ENCODE data around the gene ZNF212. TPM values are rescaled to one million over a fixed set of nuclear protein-coding genes. Genes with fewer than 3 reads are reported as not detected.
A peak's percentile ranks its signal among the peaks of the same experiment; 100 is the strongest.

Gene ZNF212
- polyA plus RNA-seq, 1 of the 3 experiments (the other 2 are of a cell fraction): 11.5 TPM

DNA sequence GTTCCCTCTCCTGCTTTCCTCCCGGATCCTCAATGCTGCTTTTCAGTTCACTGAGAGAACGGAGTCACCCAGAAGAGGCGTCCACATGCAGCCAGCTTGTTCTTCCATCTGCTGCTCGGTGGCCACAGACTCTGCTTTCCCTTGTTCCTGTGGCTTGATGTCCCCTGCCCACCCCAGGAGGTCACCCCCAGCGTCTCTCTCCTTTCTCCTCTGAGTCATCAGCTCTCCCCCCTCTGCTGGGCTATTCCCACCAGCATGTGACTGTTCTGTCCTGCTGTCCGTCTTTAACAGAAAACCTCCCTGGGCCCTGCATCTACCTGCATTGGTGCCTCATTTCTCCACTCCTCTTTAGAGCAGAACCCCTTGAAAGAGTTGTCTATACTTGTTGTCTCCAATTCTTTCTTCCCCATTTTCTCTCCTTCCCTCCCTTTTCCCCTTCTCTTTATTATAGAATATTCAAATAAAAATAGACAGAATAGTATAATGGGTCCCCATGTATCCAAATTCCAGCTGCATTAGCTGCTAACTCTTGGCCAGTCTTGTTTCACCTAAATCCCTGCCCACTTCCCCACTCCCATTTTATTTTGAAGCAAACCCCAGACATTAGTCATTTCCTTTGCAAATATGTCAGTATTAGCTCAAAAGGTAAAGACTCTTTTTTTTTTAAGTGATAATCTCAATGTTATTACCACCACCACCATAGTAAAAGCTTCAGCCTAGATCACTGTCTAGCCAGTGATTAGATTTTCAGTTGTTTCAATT, 40.0 kb upstream of the ZNF212 start:
- H3K27ac ChIP-seq (ENCODE audit: low read depth in 2 of 2, low read length in 1 of 2): peak overlapping the region in 1 of 2 experiments; percentile 26; a peak in 1 of 4 replicates
- TF ChIP-seq FOSL2 (IDR thresholded peaks at IDR 0.05; ENCODE audit: borderline replicate concordance, low read depth): no peak
- no peak for TF ChIP-seq RAD21 (IDR thresholded peaks at IDR 0.05; ENCODE audit: low read length)
- TF ChIP-seq, protein P1, sequence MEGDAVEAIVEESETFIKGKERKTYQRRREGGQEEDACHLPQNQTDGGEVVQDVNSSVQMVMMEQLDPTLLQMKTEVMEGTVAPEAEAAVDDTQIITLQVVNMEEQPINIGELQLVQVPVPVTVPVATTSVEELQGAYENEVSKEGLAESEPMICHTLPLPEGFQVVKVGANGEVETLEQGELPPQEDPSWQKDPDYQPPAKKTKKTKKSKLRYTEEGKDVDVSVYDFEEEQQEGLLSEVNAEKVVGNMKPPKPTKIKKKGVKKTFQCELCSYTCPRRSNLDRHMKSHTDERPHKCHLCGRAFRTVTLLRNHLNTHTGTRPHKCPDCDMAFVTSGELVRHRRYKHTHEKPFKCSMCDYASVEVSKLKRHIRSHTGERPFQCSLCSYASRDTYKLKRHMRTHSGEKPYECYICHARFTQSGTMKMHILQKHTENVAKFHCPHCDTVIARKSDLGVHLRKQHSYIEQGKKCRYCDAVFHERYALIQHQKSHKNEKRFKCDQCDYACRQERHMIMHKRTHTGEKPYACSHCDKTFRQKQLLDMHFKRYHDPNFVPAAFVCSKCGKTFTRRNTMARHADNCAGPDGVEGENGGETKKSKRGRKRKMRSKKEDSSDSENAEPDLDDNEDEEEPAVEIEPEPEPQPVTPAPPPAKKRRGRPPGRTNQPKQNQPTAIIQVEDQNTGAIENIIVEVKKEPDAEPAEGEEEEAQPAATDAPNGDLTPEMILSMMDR (IDR thresholded peaks at IDR 0.05): no peak
- no peak for TF ChIP-seq YY1 (IDR thresholded peaks at IDR 0.05; ENCODE audit: low read depth)
- TF ChIP-seq, protein P2, sequence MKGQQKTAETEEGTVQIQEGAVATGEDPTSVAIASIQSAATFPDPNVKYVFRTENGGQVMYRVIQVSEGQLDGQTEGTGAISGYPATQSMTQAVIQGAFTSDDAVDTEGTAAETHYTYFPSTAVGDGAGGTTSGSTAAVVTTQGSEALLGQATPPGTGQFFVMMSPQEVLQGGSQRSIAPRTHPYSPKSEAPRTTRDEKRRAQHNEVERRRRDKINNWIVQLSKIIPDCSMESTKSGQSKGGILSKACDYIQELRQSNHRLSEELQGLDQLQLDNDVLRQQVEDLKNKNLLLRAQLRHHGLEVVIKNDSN (IDR thresholded peaks at IDR 0.05; ENCODE audit: borderline replicate concordance, low read depth): no peak
- TF ChIP-seq CHD2 (IDR thresholded peaks at IDR 0.05; ENCODE audit: low read length, partially characterized antibody): no peak
- no peaks in the 10 kb centered on the region for H3K9me2 ChIP-seq
- peaks cover 92% of the 10 kb centered on the region for H3K79me2 ChIP-seq (ENCODE audit: insufficient read depth)
- peaks cover 16% of the 10 kb centered on the region for H3F3A ChIP-seq (replicated peaks; ENCODE audit: insufficient read depth)
- DNase-seq: no peak
- H3K36me3 ChIP-seq (replicated peaks in 1 of 2; ENCODE audit: control insufficient read depth in 1 of 2, insufficient read depth in 2 of 2, low read length in 1 of 2): peaks cover 48 to 61% of the 10 kb centered on the region in 2 experiments
- no peak overlapping the region for H3K4me2 ChIP-seq
- no peak overlapping the region for H3K9ac ChIP-seq
- ChIA-PET CTCF (interaction anchor here (1.2 to 1.8 kb wide), 3 partner anchors 11 to 74 kb away, joined by 3 to 9 read pairs (median 4); partner anchors contain the start of gene ZNF398), POLR2A (no interaction called here)
- WGBS (ENCODE audit: low lambda C conversion rate): 84% methylated on average over 6 of the region's 6 CpGs
- no peaks in the 10 kb centered on the region for H3K9me3 ChIP-seq
- no peak overlapping the region for H3K4me3 ChIP-seq (ENCODE audit: low read depth in 2 of 2, low read length in 1 of 2)
- H3K27me3 ChIP-seq (ENCODE audit: insufficient read depth): no peaks in the 10 kb centered on the region
- H4K20me1 ChIP-seq (ENCODE audit: insufficient read depth): peaks cover 21% of the 10 kb centered on the region
- peaks cover 13 to 15% of the 10 kb centered on the region in 2 experiments; a peak in 2 of 4 replicates for H3K4me1 ChIP-seq (ENCODE audit: control insufficient read depth in 1 of 2, insufficient read depth in 2 of 2, low read depth in 1 of 2, low read length in 1 of 2)
- H2AFZ ChIP-seq (ENCODE audit: low read depth): no peak overlapping the region

DNA sequence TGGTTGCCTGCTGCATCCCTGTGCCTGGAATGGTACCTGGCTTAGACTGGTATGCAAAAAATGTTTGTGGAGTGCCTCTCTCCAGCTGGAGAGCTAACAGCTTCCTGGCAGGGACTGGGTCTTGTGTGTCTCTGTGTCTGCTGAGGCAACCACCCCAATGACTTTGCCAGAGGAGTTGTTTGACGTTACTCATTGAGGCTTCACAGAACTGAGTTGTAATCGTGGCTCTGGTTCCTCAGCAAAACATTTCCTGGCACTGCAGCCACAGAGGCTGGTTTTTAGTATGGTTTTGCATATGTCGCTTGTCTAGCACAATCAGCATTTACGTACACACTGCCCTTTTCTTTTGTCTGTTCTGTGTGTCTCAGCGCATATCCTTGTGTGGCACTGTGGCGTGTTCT, 36.6 kb upstream of the ZNF212 start:
- peaks cover 10% of the 10 kb centered on the region for H3F3A ChIP-seq (replicated peaks; ENCODE audit: insufficient read depth)
- H3K4me1 ChIP-seq (ENCODE audit: control insufficient read depth in 1 of 2, insufficient read depth in 2 of 2, low read depth in 1 of 2, low read length in 1 of 2): no peaks in the 10 kb centered on the region
- H3K4me3 ChIP-seq (ENCODE audit: low read depth in 2 of 2, low read length in 1 of 2): no peak overlapping the region
- ChIA-PET POLR2A (no interaction called here), CTCF (interaction anchor here (1.6 kb wide), 1 partner anchor 9 kb away, joined by 5 read pairs; no protein-coding TSS in a partner anchor)
- no peak for DNase-seq
- no peaks in the 10 kb centered on the region for H3K9me3 ChIP-seq
- no peak overlapping the region for H3K27ac ChIP-seq (ENCODE audit: low read depth in 2 of 2, low read length in 1 of 2)
- no peaks in the 10 kb centered on the region for H3K9me2 ChIP-seq
- no peak overlapping the region for H3K9ac ChIP-seq
- WGBS (ENCODE audit: low lambda C conversion rate): 96% methylated on average over 6 of the region's 6 CpGs
- H4K20me1 ChIP-seq (ENCODE audit: insufficient read depth): peaks cover 10% of the 10 kb centered on the region
- no peaks in the 10 kb centered on the region for H3K27me3 ChIP-seq (ENCODE audit: insufficient read depth)
- no peak overlapping the region for H2AFZ ChIP-seq (ENCODE audit: low read depth)
- no peak overlapping the region for H3K4me2 ChIP-seq
- peaks cover 83% of the 10 kb centered on the region for H3K79me2 ChIP-seq (ENCODE audit: insufficient read depth)
- peaks cover 74 to 85% of the 10 kb centered on the region in 2 experiments for H3K36me3 ChIP-seq (replicated peaks in 1 of 2; ENCODE audit: control insufficient read depth in 1 of 2, insufficient read depth in 2 of 2, low read length in 1 of 2)
- no peak for TF ChIP-seq EZH2phosphoT487 (IDR thresholded peaks at IDR 0.05; ENCODE audit: borderline replicate concordance, low read depth)
- TF ChIP-seq NFIC (IDR thresholded peaks at IDR 0.05; ENCODE audit: borderline replicate concordance): no peak
- TF ChIP-seq, protein P1 (IDR thresholded peaks at IDR 0.05): no peak
- TF ChIP-seq EP300 (IDR thresholded peaks at IDR 0.05; ENCODE audit: borderline replicate concordance in 1 of 2, low read depth in 1 of 2, low read length in 1 of 2): no peak
- TF ChIP-seq RAD21 (IDR thresholded peaks at IDR 0.05; ENCODE audit: low read length): no peak
- no peak for TF ChIP-seq FOXJ3 (CRISPR knock-in tag; IDR thresholded peaks at IDR 0.05)
- no peak for TF ChIP-seq POLR2AphosphoS5 (IDR thresholded peaks at IDR 0.05; ENCODE audit: low read depth, low read length)
- TF ChIP-seq, protein P3, sequence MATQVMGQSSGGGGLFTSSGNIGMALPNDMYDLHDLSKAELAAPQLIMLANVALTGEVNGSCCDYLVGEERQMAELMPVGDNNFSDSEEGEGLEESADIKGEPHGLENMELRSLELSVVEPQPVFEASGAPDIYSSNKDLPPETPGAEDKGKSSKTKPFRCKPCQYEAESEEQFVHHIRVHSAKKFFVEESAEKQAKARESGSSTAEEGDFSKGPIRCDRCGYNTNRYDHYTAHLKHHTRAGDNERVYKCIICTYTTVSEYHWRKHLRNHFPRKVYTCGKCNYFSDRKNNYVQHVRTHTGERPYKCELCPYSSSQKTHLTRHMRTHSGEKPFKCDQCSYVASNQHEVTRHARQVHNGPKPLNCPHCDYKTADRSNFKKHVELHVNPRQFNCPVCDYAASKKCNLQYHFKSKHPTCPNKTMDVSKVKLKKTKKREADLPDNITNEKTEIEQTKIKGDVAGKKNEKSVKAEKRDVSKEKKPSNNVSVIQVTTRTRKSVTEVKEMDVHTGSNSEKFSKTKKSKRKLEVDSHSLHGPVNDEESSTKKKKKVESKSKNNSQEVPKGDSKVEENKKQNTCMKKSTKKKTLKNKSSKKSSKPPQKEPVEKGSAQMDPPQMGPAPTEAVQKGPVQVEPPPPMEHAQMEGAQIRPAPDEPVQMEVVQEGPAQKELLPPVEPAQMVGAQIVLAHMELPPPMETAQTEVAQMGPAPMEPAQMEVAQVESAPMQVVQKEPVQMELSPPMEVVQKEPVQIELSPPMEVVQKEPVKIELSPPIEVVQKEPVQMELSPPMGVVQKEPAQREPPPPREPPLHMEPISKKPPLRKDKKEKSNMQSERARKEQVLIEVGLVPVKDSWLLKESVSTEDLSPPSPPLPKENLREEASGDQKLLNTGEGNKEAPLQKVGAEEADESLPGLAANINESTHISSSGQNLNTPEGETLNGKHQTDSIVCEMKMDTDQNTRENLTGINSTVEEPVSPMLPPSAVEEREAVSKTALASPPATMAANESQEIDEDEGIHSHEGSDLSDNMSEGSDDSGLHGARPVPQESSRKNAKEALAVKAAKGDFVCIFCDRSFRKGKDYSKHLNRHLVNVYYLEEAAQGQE (IDR thresholded peaks at IDR 0.05; ENCODE audit: low read depth, low read length): no peak
- TF ChIP-seq, protein P4, sequence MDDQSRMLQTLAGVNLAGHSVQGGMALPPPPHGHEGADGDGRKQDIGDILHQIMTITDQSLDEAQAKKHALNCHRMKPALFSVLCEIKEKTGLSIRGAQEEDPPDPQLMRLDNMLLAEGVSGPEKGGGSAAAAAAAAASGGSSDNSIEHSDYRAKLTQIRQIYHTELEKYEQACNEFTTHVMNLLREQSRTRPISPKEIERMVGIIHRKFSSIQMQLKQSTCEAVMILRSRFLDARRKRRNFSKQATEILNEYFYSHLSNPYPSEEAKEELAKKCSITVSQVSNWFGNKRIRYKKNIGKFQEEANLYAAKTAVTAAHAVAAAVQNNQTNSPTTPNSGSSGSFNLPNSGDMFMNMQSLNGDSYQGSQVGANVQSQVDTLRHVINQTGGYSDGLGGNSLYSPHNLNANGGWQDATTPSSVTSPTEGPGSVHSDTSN (IDR thresholded peaks at IDR 0.05): no peak
- no peak for TF ChIP-seq FOSL2 (IDR thresholded peaks at IDR 0.05; ENCODE audit: borderline replicate concordance, low read depth)
- no peak for TF ChIP-seq NRF1 (IDR thresholded peaks at IDR 0.05; ENCODE audit: low read depth, low read length)
- TF ChIP-seq GATA2 (CRISPR knock-in tag; IDR thresholded peaks at IDR 0.05): no peak

All from SK-N-SH (cell line).